ENCODE measurements around the gene XAGE1A.
"Not testable (repeated sequence)": the region's sequence is repeated elsewhere in the genome, so short reads cannot be mapped to it uniquely, and the experiment has no call there.

Gene XAGE1A

GRCh38 chrX:52544147-52544840, 48.7 kb downstream of the XAGE1A start:
- DNase-seq (ENCODE audit: insufficient read length) (no peak), FAIRE-seq (no peak)
- TF ChIP-seq POLR2A (IDR thresholded peaks at IDR 0.05; ENCODE audit: low read depth, low read length) (no peak), POLR2AphosphoS5 (IDR thresholded peaks at IDR 0.05; ENCODE audit: low read depth, low read length) (no peak), TAF1 (IDR thresholded peaks at IDR 0.05; ENCODE audit: borderline replicate concordance, low read depth, low read length) (no peak)

GRCh38 chrX:52548769-52549168, 53.2 kb downstream of the XAGE1A start:
- not testable (repeated sequence) for FAIRE-seq; DNase-seq (ENCODE audit: insufficient read length)
